K562 (cell line): Measurements from ENCODE around the gene VPS4A. TPM values are rescaled to one million over a fixed set of nuclear protein-coding genes. Genes with fewer than 3 reads are reported as not detected.

Experiments used
- AFF4 ChIP-seq: sonication (generic); formaldehyde crosslinking; IDR thresholded peaks from 2 replicates; pipeline ENCODE4 v1.8.0; 2023; ENCODE audit warnings: mild to moderate bottlenecking, missing genetic modification reagents
- ATF4 ChIP-seq: fragments of 450-650 bp; formaldehyde crosslinking; IDR thresholded peaks from 2 replicates; pipeline ENCODE4 v1.4.0; 2022; ENCODE audit warnings: mild to moderate bottlenecking, moderate library complexity
- BCOR ChIP-seq: fragments of 450-650 bp; IDR thresholded peaks from 2 replicates; pipeline ENCODE4 v1.6.1; 2016
- CBFB ChIP-seq: sonication (generic); formaldehyde crosslinking; IDR thresholded peaks from 2 replicates; pipeline ENCODE4 v1.4.0; 2020; ENCODE audit warnings: mild to moderate bottlenecking, missing genetic modification reagents
- CBX3 ChIP-seq, 2 experiments: IDR thresholded peaks; 1 replicate in 1 of 2; 2 replicates in 1 of 2; pipeline ENCODE4 v1.6.1; 2012; ENCODE audit warnings: inconsistent platforms in 2 of 2, low read length in 2 of 2, borderline replicate concordance in 1 of 2, control low read depth in 1 of 2
- CEBPB ChIP-seq: fragments of 450-650 bp; IDR thresholded peaks from 2 replicates; pipeline ENCODE4 v1.6.1; 2016; ENCODE audit warnings: missing genetic modification characterization, missing compliant biosample characterization
- CEBPG ChIP-seq, 3 experiments: fragments of 200-800 bp in 1 of 3; sonication (Bioruptor generic) in 1 of 3; sonication (generic) in 1 of 3; formaldehyde crosslinking in 1 of 3; IDR thresholded peaks in 2 of 3; conservative IDR thresholded peaks in 1 of 3; 2 replicates each; pipeline versions ENCODE4 v1.6.1 to v1.8.0; 2016 to 2022; ENCODE audit warnings: missing compliant biosample characterization in 2 of 3, missing genetic modification characterization in 2 of 3, mild to moderate bottlenecking in 1 of 3, missing genetic modification reagents in 1 of 3
- CTBP1 ChIP-seq: fragments of 450-650 bp; IDR thresholded peaks from 2 replicates; pipeline ENCODE4 v1.6.1; 2016; ENCODE audit warnings: borderline replicate concordance
- FOXK2 ChIP-seq, 2 experiments: fragments of 450-650 bp; IDR thresholded peaks in 1 of 2; conservative IDR thresholded peaks in 1 of 2; 2 replicates each; pipeline ENCODE4 v1.6.1; 2016; ENCODE audit warnings: low read depth in 2 of 2, mild to moderate bottlenecking in 1 of 2
- HNRNPK ChIP-seq: fragments of 200-400 bp; formaldehyde crosslinking; IDR thresholded peaks from one replicate; pipeline ENCODE4 v1.6.1; 2018; ENCODE audit warnings: mild to moderate bottlenecking, low read depth, low read length; ENCODE audit not compliant: poor library complexity, severe bottlenecking
- KAT7 ChIP-seq: sonication (generic); formaldehyde crosslinking; IDR thresholded peaks from 2 replicates; pipeline ENCODE4 v1.8.0; 2022; ENCODE audit warnings: missing genetic modification reagents, mild to moderate bottlenecking, borderline replicate concordance
- SUPT5H ChIP-seq: fragments of 450-650 bp; IDR thresholded peaks from 2 replicates; pipeline ENCODE4 v1.6.1; 2016
- TBL1XR1 ChIP-seq, 2 experiments: IDR thresholded peaks; 2 replicates each; pipeline ENCODE4 v1.6.1; 2012; ENCODE audit warnings: improper control_type of control experiment in 2 of 2, low read length in 2 of 2, mild to moderate bottlenecking in 1 of 2
- TCF7 ChIP-seq: sonication (generic); IDR thresholded peaks from 2 replicates; pipeline ENCODE4 v1.6.1; 2016; ENCODE audit warnings: antibody characterized with exemption, borderline replicate concordance
- YY1 ChIP-seq, 3 experiments: IDR thresholded peaks; 2 replicates each; pipeline ENCODE4 v1.6.1; 2011; ENCODE audit warnings: low read length in 2 of 3, mild to moderate bottlenecking in 2 of 3, moderate library complexity in 2 of 3, borderline replicate concordance in 1 of 3, control low read depth in 1 of 3, low read depth in 1 of 3; ENCODE audit not compliant: insufficient read depth in 3 of 3, insufficient replicate concordance in 2 of 3, control insufficient read depth in 1 of 3, insufficient read length in 1 of 3; ENCODE audit errors: extremely low read depth in 1 of 3
- polyA plus RNA-seq, 8 experiments: library from polyadenylated mRNA; depleted of rRNA in 4 of 8; stranded (reverse) in 5 of 8; unstranded in 3 of 8; fragments of >200 nt; fragmentation: Nextera tagmentation in 2 of 8; fragmentation: Illumina TruSeq in 1 of 8; extraction: Ambion mirVana in 2 of 8; extraction: Trizol in 1 of 8; gene quantifications; 2 replicates each; pipeline versions ENCODE4 v1.2.1 to v1.2.3, GENCODE V29; 2011 to 2014; ENCODE audit warnings: inconsistent platforms in 1 of 8, missing spikeins in 1 of 8
- total RNA-seq, 7 experiments: library from RNA; depleted of rRNA in 6 of 7; stranded (reverse); fragments of >200 nt in 6 of 7; fragmentation: Illumina TruSeq in 2 of 7; extraction: Trizol in 2 of 7; gene quantifications; 2 replicates each; pipeline versions ENCODE4 v1.2.1 to v1.2.3, GENCODE V29; 2011 to 2021; ENCODE audit warnings: low replicate concordance in 1 of 7
- TF ChIP-seq, protein P1 (sequence below): fragments of 450-650 bp; IDR thresholded peaks from 2 replicates; pipeline ENCODE4 v1.6.1; 2014; ENCODE audit warnings: low read depth, mild to moderate bottlenecking, moderate library complexity, borderline replicate concordance
- TF ChIP-seq, protein P2 (sequence below): fragments of 450-650 bp; IDR thresholded peaks from 2 replicates; pipeline ENCODE4 v1.6.1; 2016; ENCODE audit warnings: borderline replicate concordance

VPS4A gene
- total and polyA plus RNA-seq, 9 of the 15 experiments (the other 6 are each of a cell fraction or from before 2014, with no cell fraction given) = 7.6 to 45.4 (median 29.9) TPM

DNA sequence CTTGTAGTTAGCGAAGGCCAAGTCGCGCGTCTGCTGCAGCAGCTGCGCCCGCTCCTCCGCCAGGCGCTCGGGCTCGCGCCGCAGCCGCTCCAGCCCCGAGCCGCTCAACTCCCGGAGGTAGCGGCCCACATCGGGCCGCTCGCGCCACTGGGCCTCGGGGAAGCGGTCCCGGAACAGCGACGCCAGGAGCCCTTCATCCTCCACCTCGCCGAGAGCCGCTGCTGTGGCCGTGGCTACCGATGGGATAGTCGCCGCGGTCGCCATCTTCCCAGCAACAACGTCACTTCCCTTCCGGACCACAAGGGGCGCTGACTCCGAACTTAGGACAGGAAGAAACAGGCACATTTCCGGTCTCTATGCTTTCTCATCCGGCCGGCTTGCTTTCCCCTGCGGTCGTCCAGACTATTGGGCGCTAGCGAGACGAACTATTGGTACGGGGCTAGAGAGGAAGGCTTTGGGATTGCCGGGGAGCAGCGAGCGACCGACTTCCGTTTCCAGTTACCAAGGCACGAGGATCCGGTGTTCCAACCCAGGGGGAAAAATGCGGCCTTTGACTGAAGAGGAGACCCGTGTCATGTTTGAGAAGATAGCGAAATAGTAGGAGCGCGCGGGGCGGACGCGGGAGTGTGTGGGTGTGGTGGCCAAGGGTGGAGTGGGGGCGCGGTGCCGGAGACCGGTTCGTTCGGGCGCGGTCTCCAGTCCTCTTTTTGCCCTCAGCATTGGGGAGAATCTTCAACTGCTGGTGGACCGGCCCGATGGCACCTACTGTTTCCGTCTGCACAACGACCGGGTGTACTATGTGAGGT, 28.3 kb downstream of the VPS4A start, which contains the start of the genes COG8 and NIP7 (continued):
- peak in 1 of 2 experiments; percentile 37; a peak in 1 of 4 replicates for TF ChIP-seq TBL1XR1 (IDR thresholded peaks at IDR 0.05; ENCODE audit: low read length in 2 of 2)
- TF ChIP-seq FOXK2 (conservative IDR thresholded peaks at IDR 0.05 in 1 of 2, IDR thresholded peaks at IDR 0.05 in 1 of 2; ENCODE audit: low read depth in 2 of 2) = peak; percentile 96 to 98
- no peak for TF ChIP-seq ATF4
- TF ChIP-seq CTBP1 = peak; percentile 89
- peak; percentile 95 for TF ChIP-seq KAT7 (CRISPR knock-in tag)
- peak; percentile 93 for TF ChIP-seq SUPT5H
- TF ChIP-seq CEBPG (CRISPR knock-in tag; IDR thresholded peaks at IDR 0.05) = 0 out of 2 replicates have a peak, but pooled peaks have one; percentile 34
- TF ChIP-seq CEBPG (tag; conservative IDR thresholded peaks at IDR 0.05 in 1 of 2, IDR thresholded peaks at IDR 0.05 in 1 of 2) = no peak
- TF ChIP-seq CEBPB (tag) = no peak
- TF ChIP-seq BCOR = peak; percentile 40; the same call in 1 of the 2 replicates
- TF ChIP-seq HNRNPK = no peak
- TF ChIP-seq CBX3 (IDR thresholded peaks at IDR 0.05; ENCODE audit: borderline replicate concordance in 1 of 2, low read length in 2 of 2) = peak in 1 of 2 experiments; percentile 60; a peak in 1 of 3 replicates
- TF ChIP-seq, protein P1, sequence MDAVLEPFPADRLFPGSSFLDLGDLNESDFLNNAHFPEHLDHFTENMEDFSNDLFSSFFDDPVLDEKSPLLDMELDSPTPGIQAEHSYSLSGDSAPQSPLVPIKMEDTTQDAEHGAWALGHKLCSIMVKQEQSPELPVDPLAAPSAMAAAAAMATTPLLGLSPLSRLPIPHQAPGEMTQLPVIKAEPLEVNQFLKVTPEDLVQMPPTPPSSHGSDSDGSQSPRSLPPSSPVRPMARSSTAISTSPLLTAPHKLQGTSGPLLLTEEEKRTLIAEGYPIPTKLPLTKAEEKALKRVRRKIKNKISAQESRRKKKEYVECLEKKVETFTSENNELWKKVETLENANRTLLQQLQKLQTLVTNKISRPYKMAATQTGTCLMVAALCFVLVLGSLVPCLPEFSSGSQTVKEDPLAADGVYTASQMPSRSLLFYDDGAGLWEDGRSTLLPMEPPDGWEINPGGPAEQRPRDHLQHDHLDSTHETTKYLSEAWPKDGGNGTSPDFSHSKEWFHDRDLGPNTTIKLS = peak; percentile 92; the same call in 1 of the 2 replicates
- TF ChIP-seq CBFB (CRISPR knock-in tag) = peak; percentile 22; the same call in 1 of the 2 replicates
- peak; percentile 77 to 98 (median 95) for TF ChIP-seq YY1 (IDR thresholded peaks at IDR 0.05; ENCODE audit: borderline replicate concordance in 1 of 3, control insufficient read depth in 1 of 3, extremely low read depth in 1 of 3, insufficient read depth in 3 of 3, insufficient read length in 1 of 3, insufficient replicate concordance in 2 of 3, low read depth in 1 of 3, low read length in 2 of 3)
- peak; percentile 96 for TF ChIP-seq AFF4 (CRISPR knock-in tag)
- TF ChIP-seq, protein P2, sequence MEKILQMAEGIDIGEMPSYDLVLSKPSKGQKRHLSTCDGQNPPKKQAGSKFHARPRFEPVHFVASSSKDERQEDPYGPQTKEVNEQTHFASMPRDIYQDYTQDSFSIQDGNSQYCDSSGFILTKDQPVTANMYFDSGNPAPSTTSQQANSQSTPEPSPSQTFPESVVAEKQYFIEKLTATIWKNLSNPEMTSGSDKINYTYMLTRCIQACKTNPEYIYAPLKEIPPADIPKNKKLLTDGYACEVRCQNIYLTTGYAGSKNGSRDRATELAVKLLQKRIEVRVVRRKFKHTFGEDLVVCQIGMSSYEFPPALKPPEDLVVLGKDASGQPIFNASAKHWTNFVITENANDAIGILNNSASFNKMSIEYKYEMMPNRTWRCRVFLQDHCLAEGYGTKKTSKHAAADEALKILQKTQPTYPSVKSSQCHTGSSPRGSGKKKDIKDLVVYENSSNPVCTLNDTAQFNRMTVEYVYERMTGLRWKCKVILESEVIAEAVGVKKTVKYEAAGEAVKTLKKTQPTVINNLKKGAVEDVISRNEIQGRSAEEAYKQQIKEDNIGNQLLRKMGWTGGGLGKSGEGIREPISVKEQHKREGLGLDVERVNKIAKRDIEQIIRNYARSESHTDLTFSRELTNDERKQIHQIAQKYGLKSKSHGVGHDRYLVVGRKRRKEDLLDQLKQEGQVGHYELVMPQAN = peak; percentile 98
- TF ChIP-seq TCF7 = no peak
